HG02943 (cell line): ENCODE data around the gene ATAD3A.
"Not testable (repeated sequence)": the region's sequence is repeated elsewhere in the genome, so short reads cannot be mapped to it uniquely, and the experiment has no call there.

Source experiments
- ATAC-seq: cut with Tn5 transposase; IDR thresholded peaks from one replicate; pipeline ENCODE4 v1.9.1; 2021; ENCODE audit warnings: mild to moderate bottlenecking, low read depth, moderate library complexity; ENCODE audit not compliant: unreplicated experiment

ATAD3A gene

DNA sequence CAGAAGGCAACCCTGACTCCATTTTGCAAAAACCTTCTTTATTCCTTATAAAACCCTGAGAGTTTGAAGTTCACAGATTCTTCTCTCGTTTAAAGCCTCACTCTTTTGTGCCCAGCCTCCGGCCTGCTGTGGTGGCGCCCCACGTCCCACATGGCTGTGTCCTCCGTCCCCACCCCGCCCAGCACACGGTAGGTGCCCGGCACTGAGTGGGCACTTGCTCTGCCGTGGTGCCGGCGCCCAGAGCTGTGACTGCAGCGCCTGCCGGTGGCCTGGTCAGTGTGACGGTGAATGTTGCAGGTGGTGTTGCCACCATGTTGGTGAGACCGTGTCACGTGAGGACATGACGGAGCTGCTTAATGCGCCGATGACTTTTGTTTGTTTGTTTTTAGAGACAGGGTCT lies 9.4 kb downstream of the ATAD3A start:
- ATAC-seq, result no peak

DNA sequence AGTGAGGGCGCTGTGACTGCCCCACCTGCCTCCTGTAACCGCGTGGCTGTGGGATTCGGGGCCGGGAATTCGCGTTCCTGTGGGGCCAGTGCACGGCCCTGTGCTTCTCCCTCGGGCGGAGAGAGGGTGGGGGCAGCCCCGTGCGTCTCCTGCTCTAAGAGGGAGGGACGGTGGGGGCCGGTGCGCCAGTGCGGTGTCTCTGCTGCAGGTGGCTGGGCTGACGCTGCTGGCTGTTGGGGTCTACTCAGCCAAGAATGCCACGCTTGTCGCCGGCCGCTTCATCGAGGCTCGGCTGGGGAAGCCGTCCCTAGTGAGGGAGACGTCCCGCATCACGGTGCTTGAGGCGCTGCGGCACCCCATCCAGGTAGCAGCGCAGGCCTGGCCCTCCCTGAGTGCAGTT lies 10.6 kb downstream of the ATAD3A start:
- ATAC-seq, result not testable (repeated sequence)

DNA sequence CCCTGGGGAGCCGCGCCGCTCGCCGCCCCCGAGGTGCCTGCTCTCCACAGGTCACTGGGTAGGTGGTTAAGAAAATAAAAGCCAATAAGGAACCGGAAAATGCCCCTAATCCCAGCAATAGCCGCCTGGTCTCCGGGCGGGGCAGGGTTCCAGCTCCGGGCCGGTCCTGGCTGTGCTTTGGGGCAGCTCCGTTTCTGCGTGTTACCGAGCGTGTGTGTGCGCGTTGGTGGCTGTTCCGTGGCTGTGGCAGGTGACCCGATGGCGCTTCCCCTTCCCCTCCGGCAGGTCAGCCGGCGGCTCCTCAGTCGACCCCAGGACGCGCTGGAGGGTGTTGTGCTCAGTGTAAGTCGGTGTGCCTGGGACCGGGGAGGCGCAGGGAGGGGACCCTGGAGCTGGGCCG lies 11.3 kb downstream of the ATAD3A start:
- not testable (repeated sequence) for ATAC-seq

DNA sequence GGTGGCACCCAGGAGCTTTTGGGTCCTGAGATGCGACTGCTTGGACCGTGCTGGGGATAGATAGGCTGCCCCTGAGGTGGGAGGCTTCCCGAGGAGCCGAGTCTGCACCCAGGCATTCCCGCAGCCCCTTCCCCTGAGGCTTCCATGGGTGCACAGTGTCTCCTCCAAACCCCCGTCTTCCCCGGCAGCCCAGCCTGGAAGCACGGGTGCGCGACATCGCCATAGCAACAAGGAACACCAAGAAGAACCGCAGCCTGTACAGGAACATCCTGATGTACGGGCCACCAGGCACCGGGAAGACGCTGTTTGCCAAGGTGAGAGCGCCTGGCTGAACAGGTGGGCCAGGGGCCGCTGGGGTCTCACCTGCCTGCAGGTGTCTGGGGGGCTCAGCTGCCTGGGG lies 11.7 kb downstream of the ATAD3A start:
- not testable (repeated sequence) for ATAC-seq

DNA sequence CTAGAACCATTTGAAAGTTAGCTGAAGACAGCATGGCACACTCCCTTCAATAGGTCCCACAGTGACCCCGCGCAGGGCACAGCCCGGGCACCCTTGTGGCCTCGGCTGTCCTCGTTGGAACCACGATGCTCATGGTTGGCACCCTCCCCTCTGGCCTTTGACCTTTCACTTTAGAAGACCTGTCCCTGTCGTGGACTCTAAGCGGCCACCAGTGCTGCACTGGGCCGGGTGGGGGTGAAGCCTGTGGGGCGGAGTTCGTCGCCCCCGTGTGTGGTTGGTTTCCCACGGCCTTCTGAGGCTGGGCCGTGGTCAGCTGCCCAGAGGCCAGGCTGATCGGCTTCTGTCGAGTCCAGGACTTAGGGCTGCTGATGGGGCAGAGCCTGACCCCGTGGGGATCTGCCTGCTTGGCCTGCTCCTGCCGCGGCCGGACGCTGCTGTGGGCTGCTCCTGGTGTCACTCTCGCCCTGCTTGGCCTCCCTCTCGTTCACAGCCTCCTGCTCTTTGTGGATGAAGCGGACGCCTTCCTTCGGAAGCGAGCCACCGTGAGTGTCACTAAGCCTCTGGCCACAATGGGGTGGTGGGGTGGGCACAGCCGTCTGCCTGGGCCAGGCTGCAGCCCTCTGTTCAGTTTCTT lies 12.9 kb downstream of the ATAD3A start:
- ATAC-seq, result not testable (repeated sequence)

DNA sequence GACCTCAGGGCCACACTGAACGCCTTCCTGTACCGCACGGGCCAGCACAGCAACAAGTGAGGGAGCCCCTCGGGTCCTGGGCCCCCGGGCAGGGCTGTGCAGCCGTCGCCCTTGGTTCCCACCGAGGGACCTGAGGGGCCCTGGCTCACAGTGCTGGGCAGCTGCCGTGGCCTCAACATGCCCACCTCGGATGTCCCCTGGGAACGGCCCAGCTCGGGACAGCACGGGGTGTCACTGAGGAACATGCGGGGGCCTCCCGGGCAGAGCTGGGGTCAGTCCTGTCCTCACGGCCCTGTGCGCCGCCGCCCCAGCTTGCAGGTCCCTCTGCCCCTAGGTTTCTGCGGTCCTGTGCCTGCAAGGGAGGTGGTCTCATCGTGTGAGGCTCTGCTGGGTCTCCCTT lies 14.5 kb downstream of the ATAD3A start:
- ATAC-seq, result not testable (repeated sequence)

DNA sequence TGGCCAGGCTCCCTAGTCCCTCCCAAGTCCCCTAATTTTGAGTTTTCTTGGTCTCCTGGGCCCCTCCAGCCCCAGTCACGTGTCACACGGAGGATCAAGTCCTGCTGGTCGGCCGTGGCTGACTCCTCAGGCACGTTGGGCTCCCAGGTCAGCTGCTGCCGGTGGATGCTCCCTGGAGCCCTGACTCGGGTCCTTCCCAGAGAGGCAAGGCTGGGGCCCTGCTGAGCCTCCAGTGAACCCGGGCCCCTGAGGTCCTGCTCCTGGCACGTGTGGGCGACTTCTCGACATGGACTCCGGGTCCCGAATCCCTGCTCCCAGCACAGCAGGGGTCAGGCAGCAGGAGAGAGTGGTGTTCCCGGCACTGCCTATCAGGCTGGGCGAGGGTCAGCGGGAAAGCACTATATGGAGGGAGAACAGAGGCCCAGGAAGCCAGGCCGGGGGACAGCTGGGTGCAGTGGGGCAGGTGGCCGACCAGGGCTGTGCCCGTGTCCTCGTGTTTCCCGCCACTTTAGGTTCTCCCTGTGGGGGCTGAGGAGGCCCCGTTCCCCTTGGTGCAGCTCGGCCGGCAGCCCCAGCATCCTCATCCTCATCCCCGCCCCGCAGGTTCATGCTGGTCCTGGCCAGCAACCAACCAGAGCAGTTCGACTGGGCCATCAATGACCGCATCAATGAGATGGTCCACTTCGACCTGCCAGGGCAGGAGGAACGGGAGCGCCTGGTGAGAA lies 15.3 kb downstream of the ATAD3A start:
- ATAC-seq, result no peak

DNA sequence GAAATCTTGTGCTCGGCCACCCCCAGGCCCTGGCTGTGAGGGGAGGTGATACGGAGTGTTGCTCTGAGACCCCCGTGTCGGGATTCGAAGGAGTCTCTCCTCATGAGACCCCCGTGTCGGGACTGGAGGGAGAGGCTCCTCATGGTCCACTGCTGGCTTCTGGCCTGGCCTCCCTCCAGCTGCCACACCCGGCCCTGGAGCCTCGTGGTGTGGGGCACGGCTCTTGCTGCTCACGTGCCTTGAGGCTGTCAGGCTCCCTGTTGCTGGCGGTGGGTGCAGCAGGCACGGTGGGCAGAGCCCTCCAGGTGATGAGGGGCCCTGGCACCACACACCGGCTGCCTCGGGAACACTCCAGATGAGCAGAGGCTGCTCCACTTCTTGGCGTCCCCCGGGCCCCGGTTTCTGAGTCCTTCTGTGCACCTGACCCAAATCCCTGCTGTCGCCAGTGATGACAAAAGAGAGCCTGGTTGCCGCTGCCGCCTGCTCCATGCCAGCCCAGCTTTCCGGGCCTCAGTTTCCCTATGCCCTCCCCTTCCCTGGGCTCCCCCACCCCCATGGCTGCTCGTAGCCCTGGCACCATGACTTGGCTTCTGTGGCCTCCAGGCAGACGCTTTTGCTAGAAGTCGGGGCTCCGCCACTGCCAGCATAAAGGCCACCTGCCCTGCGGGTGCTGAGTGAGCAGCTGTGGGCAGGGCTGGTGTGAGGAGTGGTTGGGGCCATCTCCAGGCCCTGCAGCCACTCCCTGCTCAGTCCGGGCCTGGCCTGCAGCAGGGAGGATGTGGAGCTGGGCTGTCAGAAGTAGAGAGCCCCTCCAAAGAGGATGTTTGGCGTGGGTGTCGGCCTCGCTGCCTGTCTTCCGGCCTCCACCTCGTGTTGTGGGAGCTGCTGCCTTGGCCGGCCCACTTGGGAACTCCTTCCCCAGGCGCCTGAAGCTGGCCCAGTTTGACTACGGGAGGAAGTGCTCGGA lies 16.6 kb downstream of the ATAD3A start:
- ATAC-seq, result no peak

DNA sequence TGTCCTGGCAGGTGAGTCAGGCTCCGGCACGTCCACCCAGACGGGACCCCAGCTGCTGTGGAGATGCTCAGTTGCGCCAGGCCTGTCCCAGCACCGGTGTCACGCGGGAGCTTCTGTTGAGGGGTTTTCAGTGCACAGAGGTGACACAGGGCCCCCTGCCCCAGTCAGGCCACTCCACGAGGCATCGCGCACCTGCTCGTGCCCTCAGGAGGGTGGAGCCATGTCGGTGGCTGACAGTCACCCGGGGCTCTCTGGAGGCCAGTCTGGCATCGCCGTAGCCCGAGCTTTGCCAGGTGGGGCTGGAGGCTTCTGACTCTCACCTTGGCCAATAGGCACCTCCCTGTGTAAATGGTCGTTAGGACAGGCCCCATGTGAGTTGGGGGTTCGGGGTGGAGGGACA lies 17.4 kb downstream of the ATAD3A start:
- ATAC-seq, result no peak

DNA sequence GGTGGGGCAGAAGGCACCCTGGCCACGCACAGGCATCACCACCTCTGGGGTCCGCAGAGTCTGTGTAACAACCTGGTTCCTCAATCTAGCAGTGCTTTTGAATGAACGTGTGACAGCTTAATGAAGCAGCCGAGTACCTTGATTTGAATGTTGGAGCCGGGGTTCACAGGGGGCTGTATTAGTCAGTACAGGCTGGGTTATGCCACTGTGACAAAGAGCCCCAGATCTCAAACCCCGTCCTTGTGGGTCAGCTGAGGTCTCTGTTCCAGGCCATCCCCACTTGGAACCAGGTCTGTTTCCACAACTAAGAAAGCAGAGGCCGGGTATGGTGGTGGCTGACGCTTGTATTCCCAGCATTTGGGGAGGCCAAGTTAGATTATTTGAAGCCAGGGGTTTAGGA lies 18.0 kb downstream of the ATAD3A start:
- no peak for ATAC-seq

DNA sequence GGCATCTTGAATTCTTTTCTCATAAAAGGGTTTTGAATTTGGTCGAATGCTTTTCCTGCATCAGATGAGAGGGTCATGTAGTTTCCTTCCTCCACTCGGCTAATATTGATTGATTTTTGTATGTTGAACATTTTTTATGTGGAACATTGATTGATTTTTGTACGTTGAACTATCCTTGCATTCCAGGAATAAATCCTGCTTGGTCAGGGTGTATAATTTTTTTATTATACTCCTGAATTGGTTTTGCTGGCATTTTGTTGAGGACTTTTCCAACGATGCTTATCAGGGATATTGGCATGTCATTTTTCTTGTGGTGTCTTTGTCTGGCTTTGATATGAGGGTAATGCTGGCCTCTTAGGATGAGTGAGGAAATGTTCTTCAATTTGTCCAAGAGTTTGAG lies 20.0 kb downstream of the ATAD3A start:
- ATAC-seq, result no peak

DNA sequence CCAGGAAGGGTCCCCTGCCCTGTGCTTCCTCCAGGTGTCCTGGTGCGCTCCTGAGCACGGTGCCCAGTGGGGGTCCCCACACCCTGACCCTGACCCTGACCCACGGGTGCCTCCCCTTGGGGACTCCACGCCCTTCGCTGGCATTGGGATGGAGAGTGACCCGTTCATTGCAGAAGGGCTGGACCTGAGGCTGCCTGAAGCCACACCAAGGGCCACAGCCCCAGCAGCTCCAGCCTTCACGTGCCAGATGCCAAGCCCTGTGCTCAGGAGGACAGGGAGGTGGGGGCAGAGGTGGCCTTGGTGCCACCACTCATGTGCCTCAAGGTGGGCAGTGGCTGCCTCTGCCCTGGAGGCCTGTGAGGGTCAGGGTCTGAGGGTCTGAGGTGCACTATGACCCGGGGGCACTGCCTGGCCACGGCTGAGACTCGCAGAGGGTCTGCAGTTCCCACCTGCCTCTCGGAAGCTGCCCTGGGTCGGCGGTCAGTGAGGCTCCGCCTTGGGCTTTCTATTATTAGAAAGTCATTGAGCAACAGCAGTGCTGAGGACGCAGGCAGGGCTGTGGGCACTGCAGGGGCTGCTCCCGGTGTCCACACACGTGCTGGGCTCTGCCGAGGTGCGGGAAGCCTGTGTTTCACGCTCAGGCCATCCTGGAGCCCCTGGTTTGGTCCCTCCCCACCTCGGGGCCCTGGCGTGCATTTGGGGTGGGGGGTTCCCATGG lies 21.4 kb downstream of the ATAD3A start:
- ATAC-seq, result not testable (repeated sequence)

DNA sequence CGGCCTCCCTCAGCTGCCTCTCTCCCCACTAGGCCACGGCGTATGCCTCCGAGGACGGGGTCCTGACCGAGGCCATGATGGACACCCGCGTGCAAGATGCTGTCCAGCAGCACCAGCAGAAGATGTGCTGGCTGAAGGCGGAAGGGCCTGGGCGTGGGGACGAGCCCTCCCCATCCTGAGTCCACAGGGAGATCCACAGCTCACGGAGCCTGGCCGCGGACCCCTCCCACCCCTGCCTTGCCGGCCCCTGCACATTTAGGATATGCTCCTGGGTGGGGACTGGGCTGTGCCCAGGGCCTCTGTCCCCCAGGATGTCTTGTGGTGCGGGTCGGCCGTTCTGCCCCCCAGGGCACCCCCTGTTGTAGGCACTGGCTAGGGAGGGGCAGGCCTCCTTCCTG lies 21.9 kb downstream of the ATAD3A start:
- ATAC-seq, result not testable (repeated sequence)

DNA sequence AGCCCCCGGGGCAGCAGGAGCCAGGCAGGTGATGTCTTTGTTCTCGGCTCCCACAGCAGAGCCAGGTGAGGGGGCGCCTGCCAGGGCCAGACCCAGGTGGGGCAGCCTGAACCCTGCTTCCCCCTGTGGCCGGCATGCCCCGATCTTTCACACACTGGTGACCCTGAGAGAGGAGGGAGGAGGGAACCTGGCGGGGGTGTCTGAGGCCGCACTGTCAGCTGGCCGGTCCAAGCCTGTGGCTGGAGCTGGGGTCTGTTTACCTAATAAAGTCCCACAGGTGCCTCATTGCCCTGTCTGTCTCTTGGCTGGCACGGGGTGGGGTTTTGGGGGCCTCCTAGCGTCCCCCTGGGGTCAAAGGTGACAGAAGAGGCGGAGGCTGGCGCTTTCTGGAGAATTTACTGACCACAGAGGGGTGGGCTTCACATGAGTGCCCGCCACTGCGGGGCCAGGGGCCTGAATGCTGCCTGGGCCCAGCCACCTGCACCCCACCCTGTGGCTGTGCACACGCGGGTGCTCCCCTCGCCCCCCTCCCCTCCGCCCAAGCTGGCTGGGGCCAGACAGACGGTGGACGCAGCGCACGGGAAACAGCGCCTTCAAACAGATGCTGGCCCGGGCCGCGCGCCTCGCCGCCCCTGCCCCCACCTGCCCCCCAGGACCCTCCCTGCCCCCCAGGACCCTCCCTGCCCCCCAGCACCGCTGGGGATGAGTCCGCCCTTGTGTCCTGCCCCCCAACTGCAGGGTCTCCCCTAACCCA lies 22.6 kb downstream of the ATAD3A start:
- no peak for ATAC-seq

DNA sequence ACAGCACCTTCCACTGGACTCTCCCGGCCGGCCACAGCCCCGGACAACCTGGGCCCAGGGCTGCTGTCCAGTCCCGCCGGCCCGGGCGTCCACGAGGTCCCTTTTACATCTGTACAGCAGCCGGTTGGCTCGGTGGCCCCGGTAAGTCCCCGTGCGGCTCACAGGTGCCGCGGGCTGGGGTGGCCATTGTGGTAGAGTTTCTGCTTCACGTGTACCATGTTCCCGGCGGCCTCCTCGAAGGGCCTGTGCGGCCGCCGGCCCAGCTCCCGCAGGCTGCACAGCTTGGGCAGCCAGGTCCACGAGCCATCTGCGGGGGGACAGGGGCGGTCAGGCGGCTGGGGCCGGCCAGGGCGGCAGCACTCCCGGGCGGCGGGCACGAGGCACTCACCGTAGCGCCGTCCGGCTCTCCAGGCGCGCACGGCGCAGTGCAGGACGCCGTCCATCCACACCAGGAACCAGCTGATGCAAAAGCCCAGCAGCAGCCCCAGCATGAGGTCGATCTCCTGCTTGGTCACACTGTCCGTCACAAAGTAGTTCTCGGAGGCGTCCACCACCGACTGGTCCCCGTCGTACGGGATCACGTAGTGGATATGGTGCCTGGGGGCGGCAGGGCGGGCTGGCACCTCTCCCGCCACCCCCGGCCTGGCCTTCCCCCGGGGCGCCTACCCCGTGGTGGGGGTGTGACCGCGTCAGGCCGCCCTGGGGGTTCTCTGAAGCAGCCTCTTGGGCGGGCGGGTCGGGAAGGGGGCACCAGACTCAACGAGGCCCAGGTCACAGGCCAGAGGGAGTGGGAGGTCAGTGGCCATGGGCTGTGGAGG lies 23.4 kb downstream of the ATAD3A start:
- no peak for ATAC-seq

DNA sequence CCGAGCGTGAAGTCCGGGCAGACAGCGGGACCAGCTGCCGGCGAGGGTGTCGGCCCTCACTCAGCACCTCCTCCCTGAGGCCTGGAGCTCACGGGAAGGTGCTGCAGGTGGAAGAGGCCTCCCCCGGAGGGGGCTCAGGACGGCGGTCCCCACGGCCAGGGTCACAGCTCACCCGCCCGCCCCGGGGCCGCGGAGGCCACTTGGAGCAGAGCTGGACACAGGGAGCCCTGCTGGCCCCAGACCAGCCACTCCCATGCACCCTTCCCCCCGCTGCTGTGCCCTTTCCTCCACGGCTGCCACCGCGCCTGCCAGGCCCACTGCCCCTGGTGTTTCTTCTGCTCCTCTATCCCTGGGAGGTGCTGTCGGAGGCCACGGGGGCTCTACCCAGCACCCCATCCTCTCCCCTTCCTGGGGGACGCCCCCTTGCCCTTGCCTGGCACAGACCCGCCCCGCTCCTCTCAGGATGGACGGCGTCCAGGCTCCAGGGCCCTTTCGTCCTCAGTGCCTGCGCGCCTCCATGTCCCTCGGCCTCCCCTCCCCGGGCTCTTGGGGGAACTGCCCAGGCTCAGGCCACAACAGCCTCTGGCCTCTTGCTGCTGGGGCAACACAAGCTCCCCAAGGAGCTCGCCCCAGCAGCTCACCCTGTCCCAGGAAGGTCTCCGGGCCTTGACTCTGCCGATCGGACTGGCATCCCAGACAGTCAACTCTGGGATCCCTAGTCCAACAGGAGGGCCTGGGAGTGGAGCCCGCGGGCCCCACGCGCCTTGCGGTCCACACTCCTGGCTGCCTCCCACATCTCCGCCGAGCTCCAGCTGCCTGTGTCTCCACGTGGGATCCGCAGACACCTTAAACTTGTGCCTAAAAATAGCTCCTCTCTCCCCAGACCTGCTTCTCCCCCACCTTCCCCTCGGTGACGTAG lies 24.3 kb downstream of the ATAD3A start:
- ATAC-seq, result no peak

DNA sequence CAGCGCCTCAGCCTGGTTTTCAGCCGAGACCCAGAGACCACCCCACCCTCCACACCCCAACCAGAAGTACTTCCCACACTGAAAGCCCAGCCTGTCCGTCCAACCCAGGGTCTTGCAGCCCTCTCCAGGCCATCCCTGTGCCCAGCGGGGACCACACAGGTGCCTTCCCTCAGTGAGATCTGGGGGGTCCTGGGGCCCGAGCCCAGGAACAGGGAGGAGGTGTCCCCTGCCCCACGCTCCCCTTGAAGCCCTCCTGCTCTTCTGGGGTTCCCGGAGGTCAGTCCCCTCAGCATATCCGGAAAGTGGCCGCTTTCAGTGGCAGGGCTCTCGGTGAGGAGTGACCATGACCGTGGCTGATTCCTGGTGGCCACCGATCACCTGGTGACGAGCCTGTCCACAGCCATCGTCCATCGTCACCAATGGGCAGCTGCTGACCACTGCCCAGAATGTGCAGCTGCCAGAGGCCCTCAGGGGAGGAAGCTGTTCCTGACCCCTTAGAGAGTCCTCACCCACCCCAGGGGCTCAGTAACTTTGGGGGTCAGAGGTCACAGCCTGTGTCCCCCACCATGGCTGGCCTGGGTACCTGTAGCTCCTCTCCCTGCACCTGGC lies 25.1 kb downstream of the ATAD3A start:
- no peak for ATAC-seq
